ENCODE measurements around the gene RNASE4. TPM values are rescaled to one million over a fixed set of nuclear protein-coding genes. Genes with fewer than 3 reads are reported as not detected.

RNASE4 gene
- total and polyA plus RNA-seq, 2 experiments from 2014 or later: 0.29 to 2.0 TPM

DNA sequence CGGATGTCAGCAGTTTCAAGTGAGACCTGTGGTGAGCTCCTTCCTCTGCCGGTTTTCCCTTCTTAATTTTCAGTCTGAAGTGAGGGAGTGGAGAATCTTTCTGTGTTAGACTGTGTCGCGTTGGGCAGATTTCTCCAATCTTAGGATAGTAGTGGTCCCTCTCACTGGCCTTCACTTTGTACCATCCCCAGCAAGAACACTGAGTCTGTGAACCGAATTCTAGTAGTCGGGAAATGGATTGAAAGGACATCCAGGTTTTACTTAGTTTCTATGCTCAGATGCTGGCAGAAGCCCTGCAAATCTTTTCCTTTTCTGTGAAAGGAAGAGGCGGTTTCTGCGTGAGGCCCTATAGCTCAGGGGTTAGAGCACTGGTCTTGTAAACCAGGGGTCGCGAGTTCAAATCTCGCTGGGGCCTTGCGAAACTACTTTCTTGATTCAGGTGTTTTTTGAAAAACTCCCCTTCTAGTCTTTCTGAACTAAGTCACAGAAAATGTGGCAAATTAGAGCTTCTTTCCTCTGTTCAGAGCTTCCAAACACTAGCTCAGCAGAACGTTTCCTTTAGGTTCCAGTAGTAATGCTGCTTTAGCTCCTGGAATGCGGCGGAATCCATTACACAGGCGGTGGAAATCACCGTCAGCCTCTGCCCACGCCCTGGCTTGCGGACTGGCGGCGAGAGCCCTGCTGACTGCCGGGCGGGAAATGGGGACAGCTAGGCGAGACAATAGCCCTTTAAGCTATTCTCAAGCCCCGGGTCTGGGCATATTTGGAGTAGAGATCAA lies 2.8 kb upstream of the RNASE4 start:
- Histone ChIP-seq H3K4me3 (peak overlapping the region; percentile 92), H3K4me2 (peak overlapping the region; percentile 80), H3K9me2 (ENCODE audit: insufficient read depth) (no peaks in the 10 kb centered on the region), H3K4me1 (ENCODE audit: insufficient read depth) (peaks cover 9% of the 10 kb centered on the region), H3K36me3 (ENCODE audit: insufficient read depth) (no peaks in the 10 kb centered on the region), H2AFZ (peak overlapping the region; percentile 87), H3K27me3 (ENCODE audit: insufficient read depth) (no peaks in the 10 kb centered on the region), H4K20me1 (replicated peaks; ENCODE audit: insufficient read depth) (no peaks in the 10 kb centered on the region), H3K27ac (ENCODE audit: low read depth) (peak overlapping the region; percentile 82; the same call in 1 of the 2 replicates), H3F3A (replicated peaks; ENCODE audit: low read depth) (peaks cover 3% of the 10 kb centered on the region; the same call in 1 of the 2 replicates), H3K79me2 (replicated peaks; ENCODE audit: insufficient read depth) (no peaks in the 10 kb centered on the region)
- Mint-ChIP-seq H3K27ac (peak overlapping the region; percentile 91), H3K9me3 (no peaks in the 10 kb centered on the region), H3K27me3 (ENCODE audit: insufficient read depth, low read depth, poor library complexity) (peaks cover 13% of the 10 kb centered on the region), H3K4me3 (no peak overlapping the region), H3K4me1 (peaks cover 17% of the 10 kb centered on the region), H3K36me3 (ENCODE audit: low read depth) (no peaks in the 10 kb centered on the region; the same call in 2 of the 3 replicates)
- DNase-seq (ENCODE audit: low spot score) (peak; percentile 92), ATAC-seq (peak; percentile 8)
- TF ChIP-seq CREB1 (CRISPR knock-in tag; IDR thresholded peaks at IDR 0.05; ENCODE audit: low read depth): no peak
- TF ChIP-seq, protein P1, sequence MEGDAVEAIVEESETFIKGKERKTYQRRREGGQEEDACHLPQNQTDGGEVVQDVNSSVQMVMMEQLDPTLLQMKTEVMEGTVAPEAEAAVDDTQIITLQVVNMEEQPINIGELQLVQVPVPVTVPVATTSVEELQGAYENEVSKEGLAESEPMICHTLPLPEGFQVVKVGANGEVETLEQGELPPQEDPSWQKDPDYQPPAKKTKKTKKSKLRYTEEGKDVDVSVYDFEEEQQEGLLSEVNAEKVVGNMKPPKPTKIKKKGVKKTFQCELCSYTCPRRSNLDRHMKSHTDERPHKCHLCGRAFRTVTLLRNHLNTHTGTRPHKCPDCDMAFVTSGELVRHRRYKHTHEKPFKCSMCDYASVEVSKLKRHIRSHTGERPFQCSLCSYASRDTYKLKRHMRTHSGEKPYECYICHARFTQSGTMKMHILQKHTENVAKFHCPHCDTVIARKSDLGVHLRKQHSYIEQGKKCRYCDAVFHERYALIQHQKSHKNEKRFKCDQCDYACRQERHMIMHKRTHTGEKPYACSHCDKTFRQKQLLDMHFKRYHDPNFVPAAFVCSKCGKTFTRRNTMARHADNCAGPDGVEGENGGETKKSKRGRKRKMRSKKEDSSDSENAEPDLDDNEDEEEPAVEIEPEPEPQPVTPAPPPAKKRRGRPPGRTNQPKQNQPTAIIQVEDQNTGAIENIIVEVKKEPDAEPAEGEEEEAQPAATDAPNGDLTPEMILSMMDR (conservative IDR thresholded peaks at IDR 0.05; ENCODE audit: low read depth in 2 of 2): no peak
- TF ChIP-seq ETS1 (IDR thresholded peaks at IDR 0.05): no peak
- no peak for TF ChIP-seq NANOG (IDR thresholded peaks at IDR 0.05; ENCODE audit: borderline replicate concordance)
- TF ChIP-seq JUNB (IDR thresholded peaks at IDR 0.05; ENCODE audit: unreplicated experiment): no peak
- TF ChIP-seq REST (IDR thresholded peaks at IDR 0.05; ENCODE audit: unreplicated experiment): no peak
- TF ChIP-seq EZH2 (IDR thresholded peaks at IDR 0.05; ENCODE audit: low read depth, unreplicated experiment): no peak
- TF ChIP-seq ZNF114 (CRISPR knock-in tag; IDR thresholded peaks at IDR 0.05): no peak
- no peak for TF ChIP-seq EZH2phosphoT487 (IDR thresholded peaks at IDR 0.05; ENCODE audit: unreplicated experiment)
- no peak for TF ChIP-seq STAT1 (IDR thresholded peaks at IDR 0.05; ENCODE audit: unreplicated experiment)
- no peak for TF ChIP-seq ZNF331 (CRISPR knock-in tag; IDR thresholded peaks at IDR 0.05; ENCODE audit: low read depth)
